IPS-NIHi11 (cell line): ENCODE measurements around the gene KDM8.

Source experiments
- DNase-seq: peaks from one replicate; pipeline ENCODE4 v3.0.0; 2012; ENCODE audit warnings: mixed read lengths, low spot score

KDM8 gene

DNA sequence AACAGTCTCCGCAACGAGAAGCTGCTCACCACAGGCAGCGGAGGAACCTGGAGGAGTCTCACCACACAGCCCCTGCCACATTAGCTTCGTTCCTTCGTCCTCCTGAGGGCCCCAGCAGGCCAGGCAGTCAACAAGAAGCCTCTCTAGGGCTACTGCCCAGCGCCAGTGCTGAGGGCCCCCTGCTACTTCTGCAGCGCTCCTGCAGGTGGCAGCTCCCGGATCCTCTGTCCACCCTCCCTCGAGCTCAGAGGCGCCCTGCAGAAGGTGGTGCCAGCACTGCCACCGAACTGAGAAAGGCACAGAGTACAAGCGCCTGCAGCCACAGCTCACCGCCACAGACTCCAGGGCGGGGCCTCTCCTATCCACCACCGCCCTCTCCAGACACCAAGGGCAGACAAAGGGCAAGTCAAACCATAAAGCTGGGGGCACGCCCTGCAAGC, 27.3 kb downstream of the KDM8 start:
- DNase-seq: no peak

GRCh38 chr16:27231692-27232060, 28.4 kb downstream of the KDM8 start:
- no peak for DNase-seq

GRCh38 chr16:27232061-27232900, 29.0 kb downstream of the KDM8 start:
- no peak for DNase-seq

GRCh38 chr16:27232901-27233625, 29.7 kb downstream of the KDM8 start:
- no peak for DNase-seq

DNA sequence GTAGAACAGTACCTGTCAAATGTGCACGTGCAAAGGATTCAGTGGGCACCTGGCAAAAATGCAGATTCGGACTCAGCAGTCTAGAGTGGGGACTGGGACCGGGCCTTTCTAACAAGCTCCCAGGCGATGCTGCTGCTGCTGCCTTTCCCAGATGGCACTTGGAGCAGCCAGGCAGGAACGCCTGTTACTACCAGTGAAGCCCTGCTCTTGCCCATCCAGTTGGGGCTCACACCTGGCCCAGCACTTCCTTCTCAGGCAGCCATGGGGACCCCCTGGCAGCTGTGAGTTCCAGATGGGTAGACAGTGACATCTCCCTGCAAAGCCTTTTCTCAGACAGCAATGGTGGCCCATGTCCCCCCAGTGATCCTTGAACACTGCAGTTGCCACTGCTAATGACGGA, 30.4 kb downstream of the KDM8 start:
- DNase-seq: no peak

DNA sequence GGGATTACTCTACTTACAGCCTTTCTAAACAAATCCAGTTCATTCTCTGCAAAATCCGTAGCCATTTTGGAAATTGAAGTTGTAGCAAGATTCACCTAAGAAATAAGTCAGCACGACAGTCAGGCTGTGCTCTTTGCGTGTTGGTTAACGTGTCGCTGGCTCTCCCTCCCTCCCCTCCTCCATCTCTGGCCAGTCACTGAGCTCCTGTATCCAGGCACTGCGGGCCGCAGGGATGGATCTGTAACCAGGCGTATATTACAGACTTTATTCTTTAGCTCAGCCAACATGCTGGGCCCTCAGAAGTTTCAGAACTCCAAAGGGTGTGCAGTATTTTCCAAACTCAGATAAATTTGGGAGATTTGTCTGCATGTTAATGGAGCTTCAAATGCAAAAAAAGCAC, 30.8 kb downstream of the KDM8 start:
- no peak for DNase-seq

DNA sequence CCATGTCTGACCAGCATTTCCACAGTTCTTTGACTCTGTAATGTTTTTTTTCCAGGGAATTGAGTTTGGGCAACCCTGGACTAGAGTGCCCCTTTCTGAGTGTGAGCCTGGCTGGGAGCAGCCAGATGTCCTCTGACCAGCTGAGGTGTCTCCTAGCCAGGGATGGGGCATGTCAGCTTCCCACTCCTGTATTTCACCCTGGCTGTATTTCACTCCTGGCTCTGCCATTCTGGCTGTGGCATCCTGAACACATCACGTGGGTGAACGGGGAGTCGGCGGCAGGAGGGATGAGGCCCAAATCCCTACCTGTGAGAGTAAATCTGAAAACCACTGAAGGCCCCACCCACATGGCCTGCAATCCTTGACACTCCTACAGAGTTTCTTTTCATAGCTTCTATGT, 31.3 kb downstream of the KDM8 start:
- DNase-seq: no peak

DNA sequence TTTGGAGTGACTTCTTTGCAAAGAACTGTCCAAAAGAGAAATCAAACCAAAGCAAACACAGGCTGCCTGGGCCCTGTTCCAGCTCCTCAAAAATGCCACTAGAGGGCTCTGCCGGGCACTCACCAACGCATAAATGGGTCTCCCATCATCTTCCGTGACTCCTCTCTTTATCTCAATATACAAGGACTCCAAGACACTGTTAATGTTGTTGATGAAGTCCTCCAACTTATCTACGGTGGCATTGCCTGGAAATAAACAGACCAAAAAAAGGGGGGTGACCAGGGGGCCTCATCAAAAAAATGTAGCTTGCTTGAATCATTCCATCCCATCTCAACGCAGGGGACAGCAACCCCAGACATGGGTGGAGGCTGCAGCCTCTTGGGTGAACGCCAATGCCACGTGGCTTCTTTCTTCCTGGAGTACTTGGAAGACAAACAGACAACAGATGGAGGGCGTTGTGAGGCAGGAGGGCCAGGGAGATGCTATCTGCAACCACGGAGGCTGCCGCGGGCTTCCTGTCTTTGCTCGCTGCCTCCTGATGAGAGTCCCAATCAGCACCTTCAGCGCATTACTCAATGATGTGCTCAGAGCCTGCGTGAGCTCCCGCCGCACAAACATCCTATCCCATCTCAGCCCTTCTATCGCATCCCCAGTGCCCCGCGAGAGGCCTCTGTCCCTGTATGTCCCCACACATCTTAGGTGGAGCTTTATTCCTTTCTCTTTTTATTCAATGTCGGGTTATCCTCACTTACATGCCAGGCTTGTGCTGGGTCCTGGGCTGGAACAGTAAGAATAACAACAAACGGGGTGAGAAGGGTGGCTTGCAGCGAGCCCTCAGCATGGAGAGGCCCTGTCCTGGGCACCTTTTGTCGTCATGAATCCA, 32.0 kb downstream of the KDM8 start:
- peak; percentile 74 for DNase-seq

DNA sequence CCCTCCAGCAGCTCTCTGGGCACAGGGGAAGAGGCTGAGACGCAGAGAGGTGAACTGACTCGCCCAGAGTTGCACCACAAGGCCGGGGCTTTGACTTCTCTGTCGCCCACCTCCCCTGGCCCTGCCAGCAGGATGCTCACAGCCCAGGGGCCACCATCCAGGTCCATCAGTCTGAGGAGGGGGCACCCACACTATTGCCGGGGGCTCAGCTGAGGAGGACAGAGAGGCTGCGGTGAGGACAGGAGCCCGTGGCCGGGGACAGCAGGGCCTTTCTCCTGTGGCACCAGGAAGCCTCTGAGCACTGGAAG, 32.6 kb downstream of the KDM8 start:
- no peak for DNase-seq

- no peak for DNase-seq
These were observed 33.4 kb downstream of the KDM8 start for GRCh38 chr16:27236635-27237218.

GRCh38 chr16:27237219-27238015, 34.1 kb downstream of the KDM8 start:
- DNase-seq: no peak

- no peak for DNase-seq
These were observed 34.8 kb downstream of the KDM8 start for GRCh38 chr16:27238016-27238587.

DNA sequence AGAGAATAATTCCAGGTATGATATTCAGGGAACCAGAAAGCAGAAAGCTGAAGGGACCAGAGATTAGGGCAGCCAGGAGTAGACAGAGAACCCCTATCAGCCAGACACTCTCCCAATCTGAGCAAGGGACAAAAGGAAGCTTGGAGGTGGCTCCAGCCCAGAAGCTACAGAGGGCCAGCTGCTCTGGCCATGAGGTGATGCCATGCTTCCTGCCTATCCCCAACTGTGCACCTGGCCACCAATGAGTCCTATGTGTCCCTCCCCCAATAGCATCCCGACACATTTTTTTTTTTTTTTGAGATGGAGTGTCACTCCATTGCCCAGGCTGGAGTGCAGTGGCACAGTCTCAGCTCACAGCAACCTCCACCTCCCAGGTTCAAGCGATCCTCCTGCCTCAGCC, 35.3 kb downstream of the KDM8 start:
- DNase-seq: no peak

- DNase-seq: no peak
These were observed 35.7 kb downstream of the KDM8 start for GRCh38 chr16:27239026-27239425.

GRCh38 chr16:27239906-27240655, 36.8 kb downstream of the KDM8 start:
- DNase-seq: no peak

GRCh38 chr16:27240948-27241531, 37.7 kb downstream of the KDM8 start:
- DNase-seq: no peak

DNA sequence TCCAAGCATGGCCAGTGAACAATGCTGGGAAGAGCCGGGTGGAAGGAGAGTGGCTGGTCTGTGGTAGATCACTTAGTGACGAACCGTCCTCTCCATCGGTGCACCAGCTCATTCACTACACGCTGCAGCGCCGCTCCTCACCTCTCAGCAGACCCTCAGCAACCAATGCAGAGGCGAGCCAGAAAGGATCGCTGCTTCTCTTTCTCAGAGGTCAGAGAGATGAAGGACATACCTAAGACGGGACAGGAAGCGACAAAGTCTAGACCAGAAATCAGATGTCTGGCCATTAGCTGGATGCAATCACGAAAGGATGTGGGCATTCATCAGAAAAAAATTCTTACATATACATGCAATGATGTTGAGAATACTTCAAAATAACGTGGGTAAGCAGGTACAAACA, 38.3 kb downstream of the KDM8 start:
- DNase-seq: no peak

GRCh38 chr16:27242398-27242797, 39.1 kb downstream of the KDM8 start:
- DNase-seq: no peak

- DNase-seq: peak; percentile 64
These were observed 39.7 kb downstream of the KDM8 start for GRCh38 chr16:27242868-27243590.
